Peyer's patch (tissue), 4 donors: ENCODE data around the gene ALKBH7. TPM values are rescaled to one million over a fixed set of nuclear protein-coding genes. Genes with fewer than 3 reads are reported as not detected.
"Not testable (repeated sequence)": the region's sequence is repeated elsewhere in the genome, so short reads cannot be mapped to it uniquely, and the experiment has no call there.

Source experiments
- DNase-seq, 3 donors: peaks; one replicate each; pipeline ENCODE4 v3.0.0-alpha.2; 2017 to 2019
- H3K27ac ChIP-seq, 4 donors: fragments of 200-600 bp; sonication (generic); one replicate each; pipeline ENCODE4 v1.5.1; 2016 to 2019
- H3K27me3 ChIP-seq, 2 donors: fragments of 200-600 bp; sonication (generic); one replicate each; pipeline ENCODE4 v1.5.1; 2019
- H3K36me3 ChIP-seq, 3 donors: fragments of 200-600 bp; sonication (generic); one replicate each; pipeline ENCODE4 v1.5.1; 2016 to 2019
- H3K4me1 ChIP-seq, 4 donors: fragments of 200-600 bp; sonication (generic); one replicate each; pipeline ENCODE4 v1.5.1; 2016 to 2019
- H3K4me3 ChIP-seq, 4 donors: fragments of 200-600 bp; sonication (generic); 1 replicate in 3 of 4; 2 replicates in 1 of 4; pipeline ENCODE4 v1.5.1; 2016 to 2019; ENCODE audit warnings: mild to moderate bottlenecking in 1 of 4
- H3K9me3 ChIP-seq, 4 donors: fragments of 200-600 bp; sonication (generic); one replicate each; pipeline ENCODE4 v1.5.1; 2016 to 2019; ENCODE audit warnings: mild to moderate bottlenecking in 1 of 4
- POLR2A ChIP-seq, 2 donors: fragments of 450-650 bp; IDR thresholded peaks; one replicate each; pipeline ENCODE4 v1.5.1; 2017; ENCODE audit warnings: antibody characterized with exemption in 2 of 2, mild to moderate bottlenecking in 2 of 2, moderate library complexity in 2 of 2
- total RNA-seq, 4 donors: library from RNA; depleted of rRNA; stranded (reverse); fragments of >200 nt; gene quantifications; one replicate each; pipeline ENCODE4 v1.1.0, GENCODE V29; 2016
- TF ChIP-seq, protein P1 (sequence below), 6 experiments: fragments of 450-650 bp in 4 of 6; fragments of 200-600 bp in 2 of 6; sonication (generic) in 1 of 6; IDR thresholded peaks; one replicate each; pipeline ENCODE4 v1.5.1; 2017 to 2019; ENCODE audit warnings: antibody characterized with exemption in 6 of 6, mild to moderate bottlenecking in 3 of 6, moderate library complexity in 1 of 6

The ALKBH7 gene
- total RNA-seq, 4 donors from 2014 or later, result 51.2 to 121 (median 108) TPM

DNA sequence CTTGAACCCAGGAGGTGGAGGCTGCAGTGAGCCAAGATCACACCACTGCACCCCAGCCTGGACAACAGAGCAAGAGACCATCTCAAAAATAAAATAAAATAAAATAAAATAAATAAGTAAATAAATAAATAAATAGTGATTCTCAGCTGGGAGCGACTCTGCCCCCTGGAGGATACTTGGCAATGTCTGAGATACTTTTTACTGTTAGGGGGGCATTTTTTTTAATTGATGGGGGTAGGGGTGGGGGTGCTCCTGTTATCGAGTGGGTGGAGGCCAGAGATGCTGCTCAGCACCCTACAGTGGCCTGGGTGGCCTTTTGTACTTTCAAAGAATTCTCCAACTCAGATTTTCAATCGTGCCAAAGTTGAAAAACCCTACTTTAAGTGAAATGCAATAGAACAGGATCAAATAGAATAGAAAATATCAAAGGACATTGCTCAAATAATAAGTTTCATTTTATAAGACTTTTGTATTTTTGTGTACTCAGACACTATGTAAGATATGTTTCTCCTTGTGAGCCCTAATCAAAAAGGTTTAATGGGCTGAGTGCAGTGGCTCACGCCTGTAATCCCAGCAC is 18.4 kb upstream of the ALKBH7 start:
- Histone ChIP-seq H3K27me3 (no peaks in the 10 kb centered on the region), H3K27ac (no peak overlapping the region), H3K4me3 (no peak overlapping the region), H3K9me3 (no peaks in the 10 kb centered on the region), H3K4me1 (no peaks in the 10 kb centered on the region), H3K36me3 (no peaks in the 10 kb centered on the region)
- DNase-seq, result no peak
- TF ChIP-seq POLR2A (IDR thresholded peaks at IDR 0.05), result no peak
- TF ChIP-seq, protein P1, sequence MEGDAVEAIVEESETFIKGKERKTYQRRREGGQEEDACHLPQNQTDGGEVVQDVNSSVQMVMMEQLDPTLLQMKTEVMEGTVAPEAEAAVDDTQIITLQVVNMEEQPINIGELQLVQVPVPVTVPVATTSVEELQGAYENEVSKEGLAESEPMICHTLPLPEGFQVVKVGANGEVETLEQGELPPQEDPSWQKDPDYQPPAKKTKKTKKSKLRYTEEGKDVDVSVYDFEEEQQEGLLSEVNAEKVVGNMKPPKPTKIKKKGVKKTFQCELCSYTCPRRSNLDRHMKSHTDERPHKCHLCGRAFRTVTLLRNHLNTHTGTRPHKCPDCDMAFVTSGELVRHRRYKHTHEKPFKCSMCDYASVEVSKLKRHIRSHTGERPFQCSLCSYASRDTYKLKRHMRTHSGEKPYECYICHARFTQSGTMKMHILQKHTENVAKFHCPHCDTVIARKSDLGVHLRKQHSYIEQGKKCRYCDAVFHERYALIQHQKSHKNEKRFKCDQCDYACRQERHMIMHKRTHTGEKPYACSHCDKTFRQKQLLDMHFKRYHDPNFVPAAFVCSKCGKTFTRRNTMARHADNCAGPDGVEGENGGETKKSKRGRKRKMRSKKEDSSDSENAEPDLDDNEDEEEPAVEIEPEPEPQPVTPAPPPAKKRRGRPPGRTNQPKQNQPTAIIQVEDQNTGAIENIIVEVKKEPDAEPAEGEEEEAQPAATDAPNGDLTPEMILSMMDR (IDR thresholded peaks at IDR 0.05), result peak in 1 of 6 experiments; percentile 34

DNA sequence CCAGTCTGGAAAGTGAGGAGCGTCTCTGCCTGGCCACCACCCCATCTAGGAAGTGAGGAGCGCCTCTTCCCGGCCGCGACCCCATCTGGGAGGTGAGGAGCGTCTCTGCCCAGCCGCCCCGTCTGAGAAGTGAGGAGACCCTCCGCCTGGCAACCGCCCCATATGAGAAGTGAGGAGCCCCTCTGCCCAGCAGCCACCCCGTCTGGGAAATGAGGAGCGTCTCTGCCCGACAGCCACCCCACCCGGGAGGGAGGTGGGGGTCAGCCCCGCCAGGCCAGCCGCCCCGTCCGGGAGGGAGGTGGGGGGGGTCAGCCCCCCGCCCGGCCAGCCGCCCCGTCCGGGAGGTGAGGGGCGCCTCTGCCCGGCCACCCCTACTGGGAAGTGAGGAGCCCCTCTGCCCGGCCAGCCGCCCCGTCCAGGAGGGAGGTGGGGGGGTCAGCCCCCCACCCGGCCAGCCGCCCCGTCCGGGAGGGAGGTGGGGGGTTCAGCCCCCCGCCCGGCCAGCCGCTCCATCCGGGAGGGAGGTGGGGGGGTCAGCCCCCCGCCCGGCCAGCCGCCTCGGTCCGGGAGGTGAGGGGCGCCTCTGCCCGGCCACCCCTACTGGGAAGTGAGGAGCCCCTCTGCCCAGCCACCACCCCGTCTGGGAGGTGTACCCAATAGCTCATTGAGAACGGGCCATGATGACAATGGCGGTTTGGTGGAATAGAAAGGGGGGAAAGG is 17.1 kb upstream of the ALKBH7 start:
- not testable (repeated sequence) for H3K4me1 ChIP-seq, H3K27me3 ChIP-seq, H3K36me3 ChIP-seq, H3K4me3 ChIP-seq, H3K27ac ChIP-seq, DNase-seq, H3K9me3 ChIP-seq

DNA sequence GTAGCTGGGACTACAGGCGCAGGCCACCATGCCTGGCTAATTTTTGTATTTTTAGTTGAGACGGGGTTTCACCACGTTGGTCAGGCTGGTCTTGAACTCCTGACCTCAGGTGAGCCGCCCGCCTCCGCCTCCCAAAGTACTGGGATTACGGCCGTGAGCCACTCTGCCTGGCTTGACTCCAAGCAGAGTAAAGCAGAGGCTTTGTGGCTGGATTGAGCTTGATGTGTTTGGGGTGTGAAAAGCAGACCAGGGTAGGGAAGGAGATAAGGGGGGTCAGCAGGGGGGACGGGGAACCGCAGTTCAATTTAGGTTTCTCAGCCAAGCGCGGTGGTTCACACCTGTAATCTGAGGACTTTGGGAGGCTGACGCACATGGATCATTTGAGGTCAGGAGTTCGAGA is 15.4 kb upstream of the ALKBH7 start:
- no peak for DNase-seq
- TF ChIP-seq, protein P1 (IDR thresholded peaks at IDR 0.05), result no peak
- TF ChIP-seq POLR2A (IDR thresholded peaks at IDR 0.05), result no peak
- Histone ChIP-seq H3K4me1 (peaks cover 0 to 2% (median under 1%) of the 10 kb centered on the region in 4 donors), H3K27ac (no peak overlapping the region), H3K27me3 (no peaks in the 10 kb centered on the region), H3K4me3 (no peak overlapping the region), H3K9me3 (no peaks in the 10 kb centered on the region), H3K36me3 (no peaks in the 10 kb centered on the region)

DNA sequence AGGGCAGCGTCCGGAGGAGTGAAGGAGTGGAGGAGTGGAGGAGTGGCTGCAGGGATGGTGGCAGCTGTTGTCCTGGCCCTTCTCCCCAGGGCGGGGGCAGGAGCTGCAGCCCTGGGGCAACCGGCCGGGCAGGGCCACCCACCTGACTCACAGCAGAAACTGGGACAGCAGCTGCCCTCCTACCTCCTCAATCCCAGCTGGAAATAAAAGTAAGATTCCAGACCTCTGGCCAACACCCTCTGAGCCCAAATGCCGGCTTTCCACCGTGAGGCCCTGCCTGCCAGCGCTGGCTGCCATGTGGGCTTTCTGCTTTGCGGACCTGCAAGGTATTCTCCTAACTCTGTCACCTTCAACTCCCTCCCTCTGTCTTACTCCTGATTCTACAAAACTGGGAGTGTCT is 14.6 kb upstream of the ALKBH7 start:
- Histone ChIP-seq H3K4me3 (no peak overlapping the region), H3K36me3 (no peaks in the 10 kb centered on the region), H3K27ac (no peak overlapping the region), H3K27me3 (no peaks in the 10 kb centered on the region), H3K4me1 (peaks cover 0 to 10% (median 4%) of the 10 kb centered on the region in 4 donors), H3K9me3 (no peaks in the 10 kb centered on the region)
- no peak for DNase-seq
- TF ChIP-seq, protein P1 (IDR thresholded peaks at IDR 0.05), result no peak
- no peak for TF ChIP-seq POLR2A (IDR thresholded peaks at IDR 0.05)

GRCh38 chr19:6359568-6360341 is 12.8 kb upstream of the ALKBH7 start:
- Histone ChIP-seq H3K27me3 (no peaks in the 10 kb centered on the region), H3K36me3 (peaks cover 0 to 8% (median 0%) of the 10 kb centered on the region in 3 donors), H3K4me1 (peaks cover 0 to 13% (median 4%) of the 10 kb centered on the region in 4 donors), H3K27ac (no peak overlapping the region), H3K9me3 (no peaks in the 10 kb centered on the region), H3K4me3 (no peak overlapping the region)
- TF ChIP-seq, protein P1 (IDR thresholded peaks at IDR 0.05), result no peak
- no peak for TF ChIP-seq POLR2A (IDR thresholded peaks at IDR 0.05)
- DNase-seq, result no peak

- H3K27me3 ChIP-seq, H3K27ac ChIP-seq, H3K4me3 ChIP-seq, DNase-seq, H3K9me3 ChIP-seq: not testable (repeated sequence)
- H3K4me1 ChIP-seq, result peaks cover 0 to 13% (median 4%) of the 10 kb centered on the region in 4 donors
- peaks cover 0 to 15% (median 0%) of the 10 kb centered on the region in 3 donors for H3K36me3 ChIP-seq
These were observed 12.1 kb upstream of the ALKBH7 start for GRCh38 chr19:6360445-6360844.

DNA sequence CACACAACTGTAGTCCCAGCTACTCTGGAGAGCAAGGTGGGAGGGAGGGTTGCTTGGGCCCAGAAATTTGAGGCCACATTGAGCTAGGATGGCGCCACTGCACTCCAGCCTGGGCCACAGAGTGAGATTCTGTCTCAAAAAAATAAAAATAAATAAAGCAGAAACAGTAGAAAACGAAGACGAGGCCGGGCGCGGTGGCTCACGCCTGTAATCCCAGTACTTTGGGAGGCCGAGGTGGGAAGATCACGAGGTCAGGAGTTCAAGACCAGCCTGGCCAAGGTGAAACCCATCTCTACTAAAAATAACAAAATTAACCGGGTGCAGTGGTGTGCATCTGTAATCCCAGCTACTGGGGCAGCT is 11.8 kb upstream of the ALKBH7 start:
- H3K9me3 ChIP-seq, H3K27me3 ChIP-seq, DNase-seq: not testable (repeated sequence)
- Histone ChIP-seq H3K4me3 (peak overlapping the region; percentile 52 to 100 (median 92)), H3K36me3 (peaks cover 0 to 19% (median 0%) of the 10 kb centered on the region in 3 donors), H3K27ac (peak overlapping the region in 3 of 4 donors; percentile 75 to 92 (median 87)), H3K4me1 (peaks cover 0 to 13% (median 4%) of the 10 kb centered on the region in 4 donors)
